Peyer's patch (tissue), 4 donors: ENCODE results near the gene ANO8.

Experiments used
- POLR2A ChIP-seq, 2 donors: fragments of 450-650 bp; IDR thresholded peaks; one replicate each; pipeline ENCODE4 v1.5.1; 2017; ENCODE audit warnings: antibody characterized with exemption in 2 of 2, mild to moderate bottlenecking in 2 of 2, moderate library complexity in 2 of 2
- TF ChIP-seq, protein P1 (sequence below), 6 experiments: fragments of 450-650 bp in 4 of 6; fragments of 200-600 bp in 2 of 6; sonication (generic) in 1 of 6; IDR thresholded peaks; one replicate each; pipeline ENCODE4 v1.5.1; 2017 to 2019; ENCODE audit warnings: antibody characterized with exemption in 6 of 6, mild to moderate bottlenecking in 3 of 6, moderate library complexity in 1 of 6

DNA sequence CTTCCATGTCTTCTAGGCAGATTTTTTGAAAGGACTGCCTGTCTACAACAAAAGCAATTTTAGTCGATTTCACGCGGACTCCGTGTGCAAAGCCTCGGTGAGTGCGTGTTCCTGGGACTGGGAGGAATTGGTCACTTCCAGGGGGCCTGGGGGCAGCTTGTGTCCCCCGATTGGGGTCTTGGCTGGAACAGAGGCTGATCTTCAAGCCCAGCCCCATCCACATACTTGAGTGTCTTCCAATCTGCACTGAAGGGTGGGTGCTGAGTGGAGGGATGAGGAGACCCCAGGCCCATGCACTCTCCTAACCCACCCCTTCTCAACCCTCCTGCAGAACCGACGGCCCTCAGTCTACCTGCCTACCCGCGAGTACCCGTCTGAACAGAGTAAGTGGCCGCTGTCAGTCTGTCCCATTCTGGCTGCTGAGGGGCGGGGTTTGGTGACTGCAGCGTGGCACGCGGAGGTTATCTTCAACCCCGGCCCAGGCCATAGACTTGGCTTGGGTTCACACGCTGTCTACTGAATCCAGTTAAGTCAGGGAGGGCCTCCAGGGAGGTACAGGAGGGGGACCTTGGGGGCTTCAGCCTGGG, 20.6 kb downstream of the ANO8 start:
- TF ChIP-seq, protein P1, sequence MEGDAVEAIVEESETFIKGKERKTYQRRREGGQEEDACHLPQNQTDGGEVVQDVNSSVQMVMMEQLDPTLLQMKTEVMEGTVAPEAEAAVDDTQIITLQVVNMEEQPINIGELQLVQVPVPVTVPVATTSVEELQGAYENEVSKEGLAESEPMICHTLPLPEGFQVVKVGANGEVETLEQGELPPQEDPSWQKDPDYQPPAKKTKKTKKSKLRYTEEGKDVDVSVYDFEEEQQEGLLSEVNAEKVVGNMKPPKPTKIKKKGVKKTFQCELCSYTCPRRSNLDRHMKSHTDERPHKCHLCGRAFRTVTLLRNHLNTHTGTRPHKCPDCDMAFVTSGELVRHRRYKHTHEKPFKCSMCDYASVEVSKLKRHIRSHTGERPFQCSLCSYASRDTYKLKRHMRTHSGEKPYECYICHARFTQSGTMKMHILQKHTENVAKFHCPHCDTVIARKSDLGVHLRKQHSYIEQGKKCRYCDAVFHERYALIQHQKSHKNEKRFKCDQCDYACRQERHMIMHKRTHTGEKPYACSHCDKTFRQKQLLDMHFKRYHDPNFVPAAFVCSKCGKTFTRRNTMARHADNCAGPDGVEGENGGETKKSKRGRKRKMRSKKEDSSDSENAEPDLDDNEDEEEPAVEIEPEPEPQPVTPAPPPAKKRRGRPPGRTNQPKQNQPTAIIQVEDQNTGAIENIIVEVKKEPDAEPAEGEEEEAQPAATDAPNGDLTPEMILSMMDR (IDR thresholded peaks at IDR 0.05), result no peak
- no peak for TF ChIP-seq POLR2A (IDR thresholded peaks at IDR 0.05)
